ENCODE measurements around the gene KIF26A.

KIF26A gene

DNA sequence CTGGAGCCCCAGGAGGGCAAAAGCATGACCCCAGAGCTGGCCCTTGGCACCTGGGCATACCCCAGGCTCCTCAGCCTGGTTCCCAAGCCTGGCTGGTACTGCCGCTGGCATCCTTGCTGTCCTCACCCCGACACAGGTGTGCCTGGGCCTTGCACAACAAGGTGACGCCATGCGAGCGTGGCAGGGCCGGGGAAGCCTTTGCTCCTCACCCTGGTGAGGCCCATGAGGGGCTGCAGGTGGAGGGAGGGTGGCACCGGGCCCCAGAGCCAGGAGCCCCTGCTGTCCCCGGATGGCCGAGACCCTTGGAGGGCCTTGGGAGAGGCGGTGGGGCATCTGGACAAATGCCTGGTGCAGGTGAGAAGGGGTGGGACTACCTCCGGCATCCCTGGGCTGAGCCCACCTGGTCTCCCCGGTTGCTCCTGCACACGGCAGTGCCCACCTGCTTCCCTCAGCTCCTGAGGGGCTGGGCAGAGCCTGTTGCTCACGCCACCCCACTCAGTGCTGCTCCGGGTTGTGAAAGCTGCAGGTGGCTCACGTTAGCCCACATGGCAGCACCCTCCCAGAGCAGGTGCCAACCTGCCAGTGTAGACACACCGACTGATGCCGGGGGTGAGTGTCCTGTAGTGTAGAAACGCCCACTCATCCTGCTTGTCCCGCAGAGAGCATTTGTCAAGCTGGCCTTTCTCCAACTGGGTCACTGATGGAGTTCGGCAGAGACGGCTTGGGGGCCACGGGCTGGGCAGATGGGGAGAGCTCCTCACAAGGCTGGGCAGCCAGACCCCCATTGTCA is 24.6 kb upstream of the KIF26A start:
- DNase-seq, result no peak

DNA sequence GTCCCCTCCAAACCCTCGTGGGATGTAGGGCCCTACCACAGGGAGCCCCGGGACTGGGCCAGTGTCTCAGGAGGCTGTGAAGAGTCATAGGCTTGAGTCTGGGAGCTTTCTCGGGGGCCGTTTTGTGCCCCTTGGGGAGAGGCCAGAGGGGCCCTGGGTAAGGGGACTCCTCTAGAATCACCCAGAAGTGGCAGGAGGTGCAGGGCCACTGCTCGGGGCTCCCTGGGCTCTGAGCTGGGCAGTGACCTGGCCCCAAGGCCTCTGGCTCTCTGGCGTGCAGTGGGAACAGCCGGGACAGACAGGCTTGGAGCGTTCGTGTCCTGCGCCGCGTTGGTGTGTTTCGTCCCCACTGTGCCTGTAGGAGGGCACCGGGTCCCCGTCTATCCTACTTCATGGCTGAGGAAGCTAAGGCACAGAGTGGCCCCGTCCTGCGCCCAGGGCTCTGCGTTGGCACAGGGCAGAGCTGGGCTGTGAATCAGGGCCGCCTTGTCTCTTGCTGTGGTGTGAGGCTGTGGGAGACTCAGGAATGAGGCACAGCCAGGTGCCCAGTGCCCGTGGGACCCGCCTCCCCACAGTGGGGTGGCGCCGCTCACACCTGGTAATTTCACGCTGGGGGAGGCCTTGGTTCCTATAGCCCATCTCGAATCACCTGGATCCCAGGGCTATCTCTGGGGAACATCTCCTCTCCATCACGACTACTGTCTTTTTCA is 23.8 kb upstream of the KIF26A start:
- DNase-seq, result no peak

GRCh38 chr14:104115131-104115600 is 23.2 kb upstream of the KIF26A start:
- no peak for DNase-seq

GRCh38 chr14:104115691-104116287 is 22.6 kb upstream of the KIF26A start:
- DNase-seq, result no peak

DNA sequence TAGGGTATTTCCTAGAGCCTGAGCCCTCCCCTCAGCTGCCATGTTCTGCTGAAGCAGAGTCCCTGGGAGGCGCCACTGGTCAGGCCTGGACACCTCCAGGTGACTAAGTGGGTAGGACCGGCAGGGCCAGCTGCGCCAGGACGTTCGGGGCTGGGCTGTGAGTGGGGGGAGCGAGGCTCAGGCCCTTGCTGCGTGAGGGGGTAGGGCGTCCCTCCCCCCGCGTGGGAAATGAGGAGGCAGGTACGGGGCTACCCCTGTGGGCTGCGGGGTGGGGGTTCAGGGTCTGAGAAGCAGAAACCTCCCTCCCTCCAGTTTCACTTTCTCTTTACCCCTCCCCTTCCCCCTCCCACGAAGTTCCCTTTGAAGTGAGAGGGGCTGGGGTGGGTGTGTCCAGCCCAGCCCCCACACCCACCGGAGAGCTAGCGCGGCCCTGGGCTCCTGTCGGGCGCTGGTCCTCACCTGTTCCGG is 22.1 kb upstream of the KIF26A start:
- no peak for DNase-seq

GRCh38 chr14:104116756-104117340 is 21.5 kb upstream of the KIF26A start:
- DNase-seq, result no peak

- DNase-seq, result no peak
Measured at GRCh38 chr14:104117341-104118005, 20.9 kb upstream of the KIF26A start.

GRCh38 chr14:104118006-104118844 is 20.2 kb upstream of the KIF26A start:
- no peak for DNase-seq

- DNase-seq, result no peak
Measured at GRCh38 chr14:104119119-104119487, 19.3 kb upstream of the KIF26A start.

DNA sequence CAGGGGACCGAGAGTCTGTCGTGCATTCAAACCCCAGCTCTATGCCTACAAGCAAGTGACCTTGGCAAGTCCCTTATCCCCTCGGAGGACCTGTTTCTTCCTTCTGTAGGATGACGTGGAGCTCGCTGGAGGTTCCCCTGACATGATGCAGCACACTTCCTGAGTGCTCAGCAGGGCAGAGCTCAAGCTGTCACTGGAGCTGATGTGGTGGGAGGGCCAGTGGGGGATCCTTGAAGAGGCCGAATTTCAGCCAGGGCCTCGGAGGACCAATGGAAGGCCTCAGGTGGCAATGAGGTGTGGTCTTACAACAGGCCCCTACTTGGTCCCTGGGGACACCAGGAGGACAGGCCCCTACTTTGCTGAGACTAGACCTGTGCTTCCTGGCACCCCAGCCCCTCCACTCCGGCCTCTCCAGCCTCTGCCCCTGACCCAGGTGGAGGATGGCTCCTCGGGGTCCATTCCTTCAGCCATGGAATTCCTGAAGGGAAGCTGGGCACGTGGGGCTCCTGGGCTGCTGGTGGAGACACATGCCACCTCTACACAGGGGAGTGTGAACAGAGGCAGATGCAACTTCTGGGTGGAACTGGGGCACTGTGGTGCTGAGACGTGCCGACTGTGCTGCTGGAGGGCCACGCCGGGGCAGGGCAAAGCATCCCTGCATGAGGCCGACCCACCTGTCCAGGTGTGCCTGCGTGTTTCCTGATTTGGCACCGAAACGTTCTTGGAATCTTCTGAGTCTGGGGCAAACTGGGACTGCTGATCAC is 18.7 kb upstream of the KIF26A start:
- DNase-seq, result no peak

DNA sequence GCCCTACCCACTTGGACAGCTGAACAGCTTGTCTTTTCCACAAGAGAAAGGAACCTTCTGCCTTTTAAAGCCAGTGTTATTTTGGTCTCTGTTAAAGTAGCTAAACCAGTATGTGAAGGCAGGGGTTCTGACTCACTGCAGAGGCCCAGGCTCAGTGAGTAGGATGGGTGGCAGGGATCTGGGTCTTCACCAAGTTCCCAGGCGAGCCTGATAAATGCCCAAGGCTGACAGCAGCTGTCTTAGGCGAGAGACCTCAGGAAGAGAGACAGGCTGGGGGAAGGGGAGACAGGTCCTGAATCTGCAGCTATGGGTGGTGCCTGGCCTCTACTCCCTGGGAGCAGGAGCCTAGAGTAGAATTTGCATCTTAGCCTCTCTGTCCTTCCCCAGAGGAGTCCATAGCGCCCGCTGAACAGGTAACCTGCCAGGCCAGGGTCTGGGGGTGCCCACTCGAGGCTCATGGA is 18.1 kb upstream of the KIF26A start:
- DNase-seq, result no peak

- no peak for DNase-seq
Measured at GRCh38 chr14:104121142-104121541, 17.2 kb upstream of the KIF26A start.

DNA sequence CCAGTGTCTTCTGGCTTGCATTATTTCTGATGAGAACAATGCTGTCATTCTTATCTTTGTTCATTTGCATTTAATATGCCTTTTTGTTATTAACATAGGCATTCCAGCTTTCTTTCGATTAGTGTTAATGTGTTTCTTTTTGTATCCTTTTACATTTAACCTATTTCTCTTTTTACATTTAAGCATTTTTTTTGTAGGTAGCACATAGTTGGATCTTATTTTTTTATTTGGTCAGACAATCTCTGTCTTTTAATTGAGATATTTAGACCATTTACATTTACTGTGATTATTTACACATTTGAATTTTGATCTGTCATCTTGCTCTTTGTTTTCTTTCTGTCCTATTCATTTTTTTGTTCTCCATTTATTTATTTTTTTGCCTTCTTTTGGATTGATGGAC is 14.5 kb upstream of the KIF26A start:
- no peak for DNase-seq

DNA sequence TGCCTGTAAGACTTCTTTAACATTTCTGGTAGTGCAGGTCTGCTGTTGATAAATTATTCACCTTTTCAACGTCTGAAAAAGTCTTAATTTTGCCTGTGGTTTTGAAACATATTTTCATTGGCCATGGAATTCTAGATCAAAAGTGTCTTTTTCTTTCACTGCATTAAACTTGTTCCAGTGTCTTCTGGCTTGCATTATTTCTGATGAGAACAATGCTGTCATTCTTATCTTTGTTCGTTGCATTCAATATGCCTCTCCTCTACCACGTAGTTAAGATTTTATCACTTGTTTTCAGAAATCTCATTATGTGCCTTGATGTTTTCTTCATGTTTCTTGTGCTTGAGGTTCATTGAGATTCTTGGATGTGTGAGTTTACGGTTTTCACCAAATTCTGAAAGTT is 13.4 kb upstream of the KIF26A start:
- DNase-seq, result no peak

DNA sequence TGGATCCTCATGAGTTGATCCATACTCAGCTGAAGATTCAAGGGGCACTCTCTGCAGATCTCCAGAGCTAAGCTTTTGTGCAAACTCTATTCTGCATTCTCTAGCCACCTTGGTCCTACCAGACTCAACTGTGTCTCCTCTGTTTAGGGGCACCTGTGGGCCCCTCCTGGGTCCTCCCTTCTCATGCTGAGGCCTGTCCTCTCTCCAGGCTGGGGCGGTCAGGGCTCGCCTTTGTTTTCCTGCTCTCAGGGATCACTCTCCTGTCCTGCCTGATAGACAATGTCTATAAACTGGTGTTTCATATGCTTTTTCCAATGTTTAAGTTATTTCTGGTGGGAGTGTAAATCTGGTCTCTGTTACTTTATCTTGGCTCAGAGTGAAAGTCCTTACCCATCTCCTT is 11.6 kb upstream of the KIF26A start:
- no peak for DNase-seq

DNA sequence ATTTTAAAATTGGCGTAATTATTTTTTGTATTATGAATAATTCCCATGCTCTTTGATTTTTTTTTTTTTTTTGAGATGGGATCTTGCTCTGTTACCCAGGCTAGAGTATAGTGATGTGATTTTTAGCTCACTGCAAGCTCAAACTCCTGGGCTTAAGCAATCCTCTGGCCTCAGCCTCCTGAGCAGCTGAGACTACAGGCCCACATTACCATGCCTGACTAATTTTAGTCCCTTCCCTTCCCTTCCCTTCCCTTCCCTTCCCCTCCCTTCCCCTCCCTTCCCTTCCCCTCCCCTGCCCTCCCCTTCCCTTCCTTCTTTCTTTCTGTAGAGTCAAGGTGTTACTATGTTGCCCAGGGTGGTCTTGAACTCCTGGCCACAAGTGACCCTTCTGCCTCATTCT is 9.4 kb upstream of the KIF26A start:
- no peak for DNase-seq

DNA sequence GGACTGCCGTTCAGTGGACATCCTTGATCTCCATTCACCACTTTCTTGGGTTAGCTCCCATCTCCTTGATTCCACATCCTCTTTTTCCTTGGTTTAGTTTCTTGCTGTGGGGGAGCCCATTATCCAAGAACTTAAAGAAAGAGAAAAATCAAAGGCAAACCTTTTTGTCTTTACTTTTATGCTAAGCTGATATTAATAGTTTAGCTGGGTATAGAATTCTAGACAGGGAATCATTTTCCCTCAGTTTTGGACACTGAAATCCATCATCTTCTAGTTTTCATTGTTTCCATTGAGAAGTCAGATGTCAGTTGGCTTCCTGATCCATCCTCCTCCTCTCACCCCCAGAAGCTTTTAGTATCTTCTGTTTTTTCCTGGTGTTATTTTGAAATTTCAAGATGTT is 8.8 kb upstream of the KIF26A start:
- DNase-seq, result no peak

DNA sequence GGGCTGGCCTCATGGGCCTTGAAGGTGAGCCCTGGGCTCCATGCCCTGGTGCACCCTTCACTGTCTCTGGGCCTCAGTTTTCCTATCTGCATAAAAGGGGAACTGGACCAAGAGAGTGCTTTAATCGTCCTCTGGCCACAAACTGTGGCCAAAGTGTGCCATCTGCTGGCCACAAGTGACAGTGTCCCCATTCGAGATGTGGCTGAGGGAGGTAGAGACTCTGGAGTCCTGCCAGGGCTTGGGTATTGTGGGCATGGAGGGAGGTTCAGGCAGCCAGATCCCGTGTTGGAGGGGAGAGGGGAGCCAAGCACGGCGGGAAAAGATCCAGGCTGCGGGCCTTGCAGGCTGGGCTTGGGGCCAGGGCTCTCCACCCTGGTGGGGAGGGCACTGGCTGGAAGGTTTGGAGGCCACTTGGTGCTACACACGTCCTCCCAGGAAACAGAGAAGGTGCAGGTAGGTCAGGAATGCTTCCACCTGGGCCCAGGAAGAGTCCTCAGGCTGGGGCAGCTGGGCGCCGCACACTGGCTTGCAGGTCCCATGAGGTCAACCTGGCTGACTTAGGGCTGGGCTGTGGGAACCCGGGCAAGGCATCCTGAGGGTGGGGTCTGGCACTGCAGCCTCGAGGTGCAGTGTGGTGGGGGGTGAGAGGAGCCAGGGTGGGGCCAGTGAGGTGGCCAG is 7.3 kb upstream of the KIF26A start:
- DNase-seq, result peak; percentile 6 to 13

DNA sequence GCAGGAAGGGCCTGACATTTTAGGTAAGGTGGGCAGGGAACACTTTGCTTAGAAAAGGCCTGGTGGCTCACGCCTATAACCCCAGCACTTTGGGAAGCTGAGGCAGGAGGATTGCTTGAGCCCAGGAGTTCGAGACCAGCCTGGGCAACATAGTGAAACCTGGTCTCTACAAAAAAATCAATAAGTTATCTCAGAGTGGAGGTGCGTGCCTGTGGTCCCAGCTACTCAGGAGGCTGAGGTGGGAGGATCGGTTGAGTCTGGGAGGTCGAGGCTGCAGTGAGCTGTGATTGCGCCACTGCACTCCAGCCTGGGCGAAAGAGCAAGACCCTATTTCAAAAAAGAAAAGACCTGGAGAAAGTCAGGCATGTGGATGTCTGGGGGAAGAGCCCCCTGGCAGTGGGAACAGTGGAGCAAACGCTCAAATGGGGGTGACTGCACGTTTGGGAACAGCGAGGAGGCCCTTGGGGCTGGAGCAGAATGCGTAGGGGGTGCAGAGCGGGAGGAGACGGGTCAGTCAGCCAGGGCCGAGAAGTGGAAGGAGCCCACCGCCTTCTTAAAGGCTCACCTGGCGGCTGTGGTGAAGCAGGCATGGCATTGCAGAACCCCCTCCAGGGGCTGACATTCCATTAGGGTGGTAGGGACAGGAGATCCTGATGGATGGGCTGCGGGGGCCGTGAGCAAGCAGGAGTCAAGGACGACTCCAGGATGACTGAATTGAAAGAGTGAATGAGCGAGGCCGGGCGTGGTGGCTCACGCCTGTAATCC is 6.2 kb upstream of the KIF26A start:
- DNase-seq, result no peak

- no peak for DNase-seq
Measured at GRCh38 chr14:104132981-104133380, 5.4 kb upstream of the KIF26A start.
